HFF-Myc (cell line): Measurements from ENCODE around the gene CAPN1.
A peak's percentile ranks its signal among the peaks of the same experiment; 100 is the strongest.

ENCODE experiments used
- DNase-seq: peaks from one replicate; pipeline ENCODE4 v3.0.0-alpha.2; 2011; ENCODE audit warnings: low read depth; ENCODE audit errors: extremely low read depth
- H3K4me3 ChIP-seq: replicated peaks from 2 replicates; pipeline ENCODE4 v1.5.1; 2011; ENCODE audit warnings: low read depth, mild to moderate bottlenecking, control low read depth, low read length
- CTCF ChIP-seq: IDR thresholded peaks from 2 replicates; pipeline ENCODE4 v1.5.1; 2012; ENCODE audit warnings: mild to moderate bottlenecking, low read depth, low read length, control low read depth; ENCODE audit errors: missing control alignments

Gene CAPN1

GRCh38 chr11:65187971-65188461 lies 6.3 kb downstream of the CAPN1 start:
- TF ChIP-seq CTCF = no peak
- no peak for DNase-seq
- no peak overlapping the region for H3K4me3 ChIP-seq

- no peak for TF ChIP-seq CTCF
- no peak for DNase-seq
- no peak overlapping the region for H3K4me3 ChIP-seq
Observed at GRCh38 chr11:65188486-65188885, 6.8 kb downstream of the CAPN1 start.

GRCh38 chr11:65189191-65189590 lies 7.5 kb downstream of the CAPN1 start:
- DNase-seq = no peak
- no peak for TF ChIP-seq CTCF
- no peak overlapping the region for H3K4me3 ChIP-seq

GRCh38 chr11:65194564-65194963 lies 12.8 kb downstream of the CAPN1 start:
- TF ChIP-seq CTCF = no peak
- DNase-seq = no peak
- H3K4me3 ChIP-seq = no peak overlapping the region

GRCh38 chr11:65204143-65204542 lies 22.4 kb downstream of the CAPN1 start:
- TF ChIP-seq CTCF = no peak
- H3K4me3 ChIP-seq = no peak overlapping the region
- no peak for DNase-seq

- no peak overlapping the region for H3K4me3 ChIP-seq
- TF ChIP-seq CTCF = peak; percentile 93
- no peak for DNase-seq
Observed at GRCh38 chr11:65204646-65205601, 23.2 kb downstream of the CAPN1 start.
